Measurements from ENCODE around the gene ANKRD16.
"Not testable (repeated sequence)": the region's sequence is repeated elsewhere in the genome, so short reads cannot be mapped to it uniquely, and the experiment has no call there.

Gene ANKRD16

GRCh38 chr10:5887641-5888040 is 2.1 kb downstream of the ANKRD16 start:
- peaks cover 14 to 37% (median 34%) of the 10 kb centered on the region in 5 donors for H3K4me1 ChIP-seq (ENCODE audit: control insufficient read depth in 5 of 5, insufficient read depth in 5 of 5, low read length in 5 of 5)
- H3K36me3 ChIP-seq (ENCODE audit: control insufficient read depth in 5 of 5, insufficient read depth in 5 of 5, low read length in 5 of 5): peaks cover 2 to 27% (median 21%) of the 10 kb centered on the region in 5 donors
- peak overlapping the region in 2 of 5 donors; percentile 80 to 86 for H3K4me3 ChIP-seq (ENCODE audit: low read depth in 1 of 5, low read length in 5 of 5)
- peak overlapping the region in 2 of 5 donors; percentile 66 to 71 for H3K9ac ChIP-seq (ENCODE audit: low read length in 5 of 5)
- no peaks in the 10 kb centered on the region for H3K27me3 ChIP-seq (ENCODE audit: control insufficient read depth in 5 of 5, insufficient read depth in 4 of 5, low read length in 5 of 5)
- no peaks in the 10 kb centered on the region for H3K9me3 ChIP-seq (ENCODE audit: control insufficient read depth in 5 of 5, low read length in 5 of 5)
- no peak overlapping the region for H3K27ac ChIP-seq (ENCODE audit: low read depth, low read length)

- Histone ChIP-seq H3K9ac (ENCODE audit: low read length in 5 of 5) (peak overlapping the region in 1 of 5 donors; percentile 4), H3K27me3 (ENCODE audit: control insufficient read depth in 5 of 5, insufficient read depth in 4 of 5, low read length in 5 of 5) (no peaks in the 10 kb centered on the region), H3K4me1 (ENCODE audit: control insufficient read depth in 5 of 5, insufficient read depth in 5 of 5, low read length in 5 of 5) (peaks cover 14 to 35% (median 30%) of the 10 kb centered on the region in 5 donors), H3K4me3 (ENCODE audit: low read depth in 1 of 5, low read length in 5 of 5) (no peak overlapping the region), H3K27ac (ENCODE audit: low read depth, low read length) (no peak overlapping the region), H3K36me3 (ENCODE audit: control insufficient read depth in 5 of 5, insufficient read depth in 5 of 5, low read length in 5 of 5) (peaks cover 6 to 33% (median 25%) of the 10 kb centered on the region in 5 donors), H3K9me3 (ENCODE audit: control insufficient read depth in 5 of 5, low read length in 5 of 5) (no peaks in the 10 kb centered on the region)
These were observed 2.7 kb downstream of the ANKRD16 start for GRCh38 chr10:5887029-5887428.

GRCh38 chr10:5885619-5886018 is 4.1 kb downstream of the ANKRD16 start:
- Histone ChIP-seq H3K27ac (ENCODE audit: low read depth, low read length) (no peak overlapping the region), H3K36me3 (ENCODE audit: control insufficient read depth in 5 of 5, insufficient read depth in 5 of 5, low read length in 5 of 5) (peaks cover 6 to 36% (median 28%) of the 10 kb centered on the region in 5 donors), H3K27me3 (ENCODE audit: control insufficient read depth in 5 of 5, insufficient read depth in 4 of 5, low read length in 5 of 5) (no peaks in the 10 kb centered on the region), H3K9ac (ENCODE audit: low read length in 5 of 5) (no peak overlapping the region), H3K4me3 (ENCODE audit: low read depth in 1 of 5, low read length in 5 of 5) (no peak overlapping the region), H3K9me3 (ENCODE audit: control insufficient read depth in 5 of 5, low read length in 5 of 5) (no peaks in the 10 kb centered on the region), H3K4me1 (ENCODE audit: control insufficient read depth in 5 of 5, insufficient read depth in 5 of 5, low read length in 5 of 5) (peaks cover 8 to 21% (median 16%) of the 10 kb centered on the region in 5 donors)

- Histone ChIP-seq H3K4me3 (ENCODE audit: low read depth in 1 of 5, low read length in 5 of 5) (no peak overlapping the region), H3K27ac (ENCODE audit: low read depth, low read length) (no peak overlapping the region), H3K27me3 (ENCODE audit: control insufficient read depth in 5 of 5, insufficient read depth in 4 of 5, low read length in 5 of 5) (no peaks in the 10 kb centered on the region), H3K4me1 (ENCODE audit: control insufficient read depth in 5 of 5, insufficient read depth in 5 of 5, low read length in 5 of 5) (peaks cover 0 to 4% (median 3%) of the 10 kb centered on the region in 5 donors), H3K36me3 (ENCODE audit: control insufficient read depth in 5 of 5, insufficient read depth in 5 of 5, low read length in 5 of 5) (peaks cover 8 to 56% (median 37%) of the 10 kb centered on the region in 5 donors), H3K9ac (ENCODE audit: low read length in 5 of 5) (no peak overlapping the region), H3K9me3 (ENCODE audit: control insufficient read depth in 5 of 5, low read length in 5 of 5) (no peaks in the 10 kb centered on the region)
These were observed 6.7 kb downstream of the ANKRD16 start for GRCh38 chr10:5882961-5883360.

- H3K4me1 ChIP-seq (ENCODE audit: control insufficient read depth in 5 of 5, insufficient read depth in 5 of 5, low read length in 5 of 5); H3K9ac ChIP-seq (ENCODE audit: low read length in 5 of 5); H3K27me3 ChIP-seq (ENCODE audit: control insufficient read depth in 5 of 5, insufficient read depth in 4 of 5, low read length in 5 of 5); H3K27ac ChIP-seq (ENCODE audit: low read depth, low read length); H3K9me3 ChIP-seq (ENCODE audit: control insufficient read depth in 5 of 5, low read length in 5 of 5); H3K4me3 ChIP-seq (ENCODE audit: low read depth in 1 of 5, low read length in 5 of 5): not testable (repeated sequence)
- peaks cover 8 to 41% (median 32%) of the 10 kb centered on the region in 5 donors for H3K36me3 ChIP-seq (ENCODE audit: control insufficient read depth in 5 of 5, insufficient read depth in 5 of 5, low read length in 5 of 5)
These were observed 12.7 kb downstream of the ANKRD16 start for GRCh38 chr10:5877041-5877440.

GRCh38 chr10:5876181-5876768 is 13.4 kb downstream of the ANKRD16 start:
- Histone ChIP-seq H3K4me1 (ENCODE audit: control insufficient read depth in 5 of 5, insufficient read depth in 5 of 5, low read length in 5 of 5) (peaks cover 0 to 5% (median 4%) of the 10 kb centered on the region in 5 donors), H3K36me3 (ENCODE audit: control insufficient read depth in 5 of 5, insufficient read depth in 5 of 5, low read length in 5 of 5) (peaks cover 8 to 39% (median 30%) of the 10 kb centered on the region in 5 donors), H3K9ac (ENCODE audit: low read length in 5 of 5) (no peak overlapping the region), H3K27me3 (ENCODE audit: control insufficient read depth in 5 of 5, insufficient read depth in 4 of 5, low read length in 5 of 5) (no peaks in the 10 kb centered on the region), H3K27ac (ENCODE audit: low read depth, low read length) (no peak overlapping the region), H3K4me3 (ENCODE audit: low read depth in 1 of 5, low read length in 5 of 5) (no peak overlapping the region), H3K9me3 (ENCODE audit: control insufficient read depth in 5 of 5, low read length in 5 of 5) (no peaks in the 10 kb centered on the region)

GRCh38 chr10:5873515-5873995 is 16.1 kb downstream of the ANKRD16 start:
- Histone ChIP-seq H3K4me1 (ENCODE audit: control insufficient read depth in 5 of 5, insufficient read depth in 5 of 5, low read length in 5 of 5) (peaks cover 0 to 5% (median 4%) of the 10 kb centered on the region in 5 donors), H3K4me3 (ENCODE audit: low read depth in 1 of 5, low read length in 5 of 5) (no peak overlapping the region), H3K27me3 (ENCODE audit: control insufficient read depth in 5 of 5, insufficient read depth in 4 of 5, low read length in 5 of 5) (no peaks in the 10 kb centered on the region), H3K9me3 (ENCODE audit: control insufficient read depth in 5 of 5, low read length in 5 of 5) (peaks cover 0 to under 1% (median 0%) of the 10 kb centered on the region in 5 donors), H3K27ac (ENCODE audit: low read depth, low read length) (no peak overlapping the region), H3K36me3 (ENCODE audit: control insufficient read depth in 5 of 5, insufficient read depth in 5 of 5, low read length in 5 of 5) (peaks cover 5 to 28% (median 19%) of the 10 kb centered on the region in 5 donors), H3K9ac (ENCODE audit: low read length in 5 of 5) (no peak overlapping the region)

GRCh38 chr10:5871596-5871995 is 18.1 kb downstream of the ANKRD16 start:
- H3K4me1 ChIP-seq (ENCODE audit: control insufficient read depth in 5 of 5, insufficient read depth in 5 of 5, low read length in 5 of 5): peaks cover 0 to 5% (median 4%) of the 10 kb centered on the region in 5 donors
- H3K9ac ChIP-seq (ENCODE audit: low read length in 5 of 5): no peak overlapping the region
- no peak overlapping the region for H3K27ac ChIP-seq (ENCODE audit: low read depth, low read length)
- peaks cover 0 to 15% (median 6%) of the 10 kb centered on the region in 5 donors for H3K36me3 ChIP-seq (ENCODE audit: control insufficient read depth in 5 of 5, insufficient read depth in 5 of 5, low read length in 5 of 5)
- H3K9me3 ChIP-seq (ENCODE audit: control insufficient read depth in 5 of 5, low read length in 5 of 5): peaks cover 0 to 3% (median 0%) of the 10 kb centered on the region in 5 donors
- no peak overlapping the region for H3K4me3 ChIP-seq (ENCODE audit: low read depth in 1 of 5, low read length in 5 of 5)
- no peaks in the 10 kb centered on the region for H3K27me3 ChIP-seq (ENCODE audit: control insufficient read depth in 5 of 5, insufficient read depth in 4 of 5, low read length in 5 of 5)

GRCh38 chr10:5869156-5869555 is 20.5 kb downstream of the ANKRD16 start:
- Histone ChIP-seq H3K9me3 (ENCODE audit: control insufficient read depth in 5 of 5, low read length in 5 of 5) (peaks cover 0 to 3% (median 0%) of the 10 kb centered on the region in 5 donors), H3K27ac (ENCODE audit: low read depth, low read length) (no peak overlapping the region), H3K4me3 (ENCODE audit: low read depth in 1 of 5, low read length in 5 of 5) (no peak overlapping the region), H3K4me1 (ENCODE audit: control insufficient read depth in 5 of 5, insufficient read depth in 5 of 5, low read length in 5 of 5) (no peaks in the 10 kb centered on the region), H3K36me3 (ENCODE audit: control insufficient read depth in 5 of 5, insufficient read depth in 5 of 5, low read length in 5 of 5) (no peaks in the 10 kb centered on the region), H3K9ac (ENCODE audit: low read length in 5 of 5) (no peak overlapping the region), H3K27me3 (ENCODE audit: control insufficient read depth in 5 of 5, insufficient read depth in 4 of 5, low read length in 5 of 5) (no peaks in the 10 kb centered on the region)

- not testable (repeated sequence) for H3K4me3 ChIP-seq (ENCODE audit: low read depth in 1 of 5, low read length in 5 of 5); H3K27me3 ChIP-seq (ENCODE audit: control insufficient read depth in 5 of 5, insufficient read depth in 4 of 5, low read length in 5 of 5); H3K36me3 ChIP-seq (ENCODE audit: control insufficient read depth in 5 of 5, insufficient read depth in 5 of 5, low read length in 5 of 5); H3K9me3 ChIP-seq (ENCODE audit: control insufficient read depth in 5 of 5, low read length in 5 of 5); H3K9ac ChIP-seq (ENCODE audit: low read length in 5 of 5); H3K4me1 ChIP-seq (ENCODE audit: control insufficient read depth in 5 of 5, insufficient read depth in 5 of 5, low read length in 5 of 5); H3K27ac ChIP-seq (ENCODE audit: low read depth, low read length)
These were observed 21.3 kb downstream of the ANKRD16 start for GRCh38 chr10:5868383-5868782.
